ENCODE data around the gene CSAD. TPM values are rescaled to one million over a fixed set of nuclear protein-coding genes. Genes with fewer than 3 reads are reported as not detected.
A peak's percentile ranks its signal among the peaks of the same experiment; 100 is the strongest.

CSAD gene
- total RNA-seq, 1 experiment from 2014 or later: 32.3 TPM

DNA sequence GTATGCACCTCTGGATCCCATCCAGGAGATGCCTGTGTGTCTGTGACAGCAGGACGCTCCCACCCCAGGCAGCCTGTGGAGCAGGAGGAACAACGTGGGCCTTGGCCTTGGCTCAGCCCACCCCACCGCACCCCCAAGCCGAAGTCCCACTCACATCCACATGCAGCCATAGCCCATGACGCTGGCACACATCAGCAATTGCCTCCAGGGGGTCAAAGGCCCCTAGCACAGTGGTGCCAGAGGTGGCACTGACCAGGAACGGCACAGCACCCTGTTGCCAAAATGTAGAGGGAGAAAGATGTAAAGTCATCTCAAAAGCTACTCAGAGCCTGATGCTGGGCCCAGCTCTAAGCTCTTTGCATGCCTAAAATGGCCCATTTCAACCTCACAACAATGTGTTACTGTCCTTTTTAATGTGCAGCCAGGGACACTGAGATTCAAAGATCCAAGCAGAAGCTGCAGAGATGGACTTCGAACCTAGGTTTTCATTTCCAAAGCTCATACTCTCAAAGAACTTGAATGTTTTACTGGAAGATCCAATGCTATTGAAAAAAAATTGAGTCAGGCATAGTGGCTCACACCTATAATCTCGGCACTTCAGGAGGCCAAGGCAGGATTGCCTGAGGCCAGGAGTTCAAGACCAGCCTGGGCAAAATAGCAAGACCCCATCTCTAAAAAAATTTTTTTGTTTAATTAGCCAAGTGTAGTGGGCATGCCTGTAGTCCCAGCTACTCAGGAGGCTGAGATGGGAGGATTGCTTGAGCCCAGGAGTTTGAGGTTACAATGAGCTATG, 19.4 kb downstream of the CSAD start:
- Histone ChIP-seq H3K27ac (ENCODE audit: low read depth, low read length, poor library complexity, severe bottlenecking) (no peak overlapping the region), H3K9me3 (ENCODE audit: low read depth, low read length, poor library complexity, severe bottlenecking) (no peaks in the 10 kb centered on the region), H3K4me1 (ENCODE audit: insufficient read depth, low read length, poor library complexity, severe bottlenecking) (peaks cover 3% of the 10 kb centered on the region), H3K36me3 (ENCODE audit: insufficient read depth, low read length, poor library complexity, severe bottlenecking) (no peaks in the 10 kb centered on the region), H3K27me3 (replicated peaks; ENCODE audit: insufficient read depth, low read depth, low read length, poor library complexity) (no peaks in the 10 kb centered on the region), H3K4me3 (ENCODE audit: low read depth, low read length, poor library complexity, severe bottlenecking) (no peak overlapping the region)
- ChIA-PET CTCF (interaction anchor here (1.2 kb wide), 1 partner anchor 95 kb away, joined by 3 read pairs; no protein-coding TSS in a partner anchor), POLR2A (ENCODE audit: low non-redundant PET) (no interaction called here)
- BruUV-seq (replicated peaks): no TSS peak
- no peak for DNase-seq (ENCODE audit: low spot score)
- intact Hi-C loops (cut with micrococcal nuclease; ENCODE audit: unreplicated experiment): no loop called here
- TF ChIP-seq EZH2 (IDR thresholded peaks at IDR 0.05; ENCODE audit: borderline replicate concordance, low read depth, low read length, poor library complexity, severe bottlenecking): no peak
- TF ChIP-seq, protein P1, sequence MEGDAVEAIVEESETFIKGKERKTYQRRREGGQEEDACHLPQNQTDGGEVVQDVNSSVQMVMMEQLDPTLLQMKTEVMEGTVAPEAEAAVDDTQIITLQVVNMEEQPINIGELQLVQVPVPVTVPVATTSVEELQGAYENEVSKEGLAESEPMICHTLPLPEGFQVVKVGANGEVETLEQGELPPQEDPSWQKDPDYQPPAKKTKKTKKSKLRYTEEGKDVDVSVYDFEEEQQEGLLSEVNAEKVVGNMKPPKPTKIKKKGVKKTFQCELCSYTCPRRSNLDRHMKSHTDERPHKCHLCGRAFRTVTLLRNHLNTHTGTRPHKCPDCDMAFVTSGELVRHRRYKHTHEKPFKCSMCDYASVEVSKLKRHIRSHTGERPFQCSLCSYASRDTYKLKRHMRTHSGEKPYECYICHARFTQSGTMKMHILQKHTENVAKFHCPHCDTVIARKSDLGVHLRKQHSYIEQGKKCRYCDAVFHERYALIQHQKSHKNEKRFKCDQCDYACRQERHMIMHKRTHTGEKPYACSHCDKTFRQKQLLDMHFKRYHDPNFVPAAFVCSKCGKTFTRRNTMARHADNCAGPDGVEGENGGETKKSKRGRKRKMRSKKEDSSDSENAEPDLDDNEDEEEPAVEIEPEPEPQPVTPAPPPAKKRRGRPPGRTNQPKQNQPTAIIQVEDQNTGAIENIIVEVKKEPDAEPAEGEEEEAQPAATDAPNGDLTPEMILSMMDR (conservative IDR thresholded peaks at IDR 0.05; ENCODE audit: low read depth, low read length): no peak

DNA sequence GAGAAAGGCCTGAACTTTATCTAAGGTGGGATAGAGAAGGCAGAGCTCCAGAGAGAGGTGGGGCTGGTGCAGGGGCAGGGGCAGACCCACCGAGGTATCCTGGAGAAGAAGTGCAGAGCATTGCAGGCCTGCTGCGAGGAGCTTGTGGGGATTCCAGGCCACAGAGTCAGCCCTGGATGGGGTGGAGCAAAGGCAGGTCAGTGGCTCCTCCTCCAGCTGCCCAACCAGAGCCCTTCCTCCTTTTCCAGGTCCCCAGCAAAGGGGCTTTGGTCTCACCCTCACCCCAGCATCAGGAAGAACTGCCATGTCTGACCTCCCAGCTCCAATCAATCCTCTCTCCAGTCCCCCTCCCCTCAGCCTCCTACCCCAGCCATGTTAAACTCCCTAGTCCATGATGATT, 20.1 kb downstream of the CSAD start:
- Histone ChIP-seq H3K27me3 (replicated peaks; ENCODE audit: insufficient read depth, low read depth, low read length, poor library complexity) (no peaks in the 10 kb centered on the region), H3K4me3 (ENCODE audit: low read depth, low read length, poor library complexity, severe bottlenecking) (no peak overlapping the region), H3K9me3 (ENCODE audit: low read depth, low read length, poor library complexity, severe bottlenecking) (no peaks in the 10 kb centered on the region), H3K36me3 (ENCODE audit: insufficient read depth, low read length, poor library complexity, severe bottlenecking) (no peaks in the 10 kb centered on the region), H3K27ac (ENCODE audit: low read depth, low read length, poor library complexity, severe bottlenecking) (no peak overlapping the region), H3K4me1 (ENCODE audit: insufficient read depth, low read length, poor library complexity, severe bottlenecking) (peaks cover 3% of the 10 kb centered on the region)
- no peak for DNase-seq (ENCODE audit: low spot score)
- POLR2A ChIA-PET (ENCODE audit: low non-redundant PET): no interaction called here
- intact Hi-C loops (cut with micrococcal nuclease; ENCODE audit: unreplicated experiment): no loop called here
- TF ChIP-seq, protein P1 (conservative IDR thresholded peaks at IDR 0.05; ENCODE audit: low read depth, low read length): no peak
- no peak for TF ChIP-seq EZH2 (IDR thresholded peaks at IDR 0.05; ENCODE audit: borderline replicate concordance, low read depth, low read length, poor library complexity, severe bottlenecking)
- CTCF ChIA-PET: interaction anchor here (1.2 to 2.3 kb wide), 3 partner anchors 37 to 160 kb away, joined by 3 to 11 read pairs (median 10); partner anchors contain the start of gene AAAS
- BruUV-seq (replicated peaks): no TSS peak

GRCh38 chr12:53160000-53160399, 20.7 kb downstream of the CSAD start:
- Histone ChIP-seq H3K9me3 (ENCODE audit: low read depth, low read length, poor library complexity, severe bottlenecking) (no peaks in the 10 kb centered on the region), H3K36me3 (ENCODE audit: insufficient read depth, low read length, poor library complexity, severe bottlenecking) (no peaks in the 10 kb centered on the region), H3K4me3 (ENCODE audit: low read depth, low read length, poor library complexity, severe bottlenecking) (no peak overlapping the region), H3K4me1 (ENCODE audit: insufficient read depth, low read length, poor library complexity, severe bottlenecking) (peaks cover 3% of the 10 kb centered on the region), H3K27ac (ENCODE audit: low read depth, low read length, poor library complexity, severe bottlenecking) (peak overlapping the region; percentile 43), H3K27me3 (replicated peaks; ENCODE audit: insufficient read depth, low read depth, low read length, poor library complexity) (no peaks in the 10 kb centered on the region)
- no TSS peak for BruUV-seq (replicated peaks)
- DNase-seq (ENCODE audit: low spot score): no peak
- intact Hi-C loops (cut with micrococcal nuclease; ENCODE audit: unreplicated experiment): loop anchor here (1.0 kb wide), 1 partner anchor 127 kb away; no protein-coding TSS in a partner anchor
- CTCF ChIA-PET: interaction anchor here (1.0 to 2.3 kb wide), 5 partner anchors 21 to 161 kb away, joined by 3 to 11 read pairs (median 4); partner anchors contain the start of genes AAAS, CSAD and ZNF740
- TF ChIP-seq, protein P1 (conservative IDR thresholded peaks at IDR 0.05; ENCODE audit: low read depth, low read length): no peak
- TF ChIP-seq EZH2 (IDR thresholded peaks at IDR 0.05; ENCODE audit: borderline replicate concordance, low read depth, low read length, poor library complexity, severe bottlenecking): no peak
- POLR2A ChIA-PET (ENCODE audit: low non-redundant PET): interaction anchor here (0.6 kb wide), 1 partner anchor 30 kb away, joined by 7 read pairs; no protein-coding TSS in a partner anchor
